Choroid plexus epithelial cell (primary cell): ENCODE data around the gene AFF2.
A peak's percentile ranks its signal among the peaks of the same experiment; 100 is the strongest.

Source experiments
- DNase-seq: peaks from one replicate; pipeline ENCODE4 v3.0.0-alpha.2; 2010; ENCODE audit warnings: low read depth
- H3K4me3 ChIP-seq: 2 replicates; pipeline ENCODE4 v1.5.1; 2011; ENCODE audit warnings: low read depth, mild to moderate bottlenecking, control low read depth, low read length, moderate library complexity
- TF ChIP-seq, protein P1 (sequence below): conservative IDR thresholded peaks from 2 replicates; pipeline ENCODE4 v1.5.1; 2011; ENCODE audit warnings: low read depth, mild to moderate bottlenecking, control low read depth, inconsistent platforms, low read length, moderate library complexity

AFF2 gene

GRCh38 chrX:148995661-148996060 lies 495.2 kb downstream of the AFF2 start:
- no peak overlapping the region for H3K4me3 ChIP-seq
- peak; percentile 4 for DNase-seq
- TF ChIP-seq, protein P1, sequence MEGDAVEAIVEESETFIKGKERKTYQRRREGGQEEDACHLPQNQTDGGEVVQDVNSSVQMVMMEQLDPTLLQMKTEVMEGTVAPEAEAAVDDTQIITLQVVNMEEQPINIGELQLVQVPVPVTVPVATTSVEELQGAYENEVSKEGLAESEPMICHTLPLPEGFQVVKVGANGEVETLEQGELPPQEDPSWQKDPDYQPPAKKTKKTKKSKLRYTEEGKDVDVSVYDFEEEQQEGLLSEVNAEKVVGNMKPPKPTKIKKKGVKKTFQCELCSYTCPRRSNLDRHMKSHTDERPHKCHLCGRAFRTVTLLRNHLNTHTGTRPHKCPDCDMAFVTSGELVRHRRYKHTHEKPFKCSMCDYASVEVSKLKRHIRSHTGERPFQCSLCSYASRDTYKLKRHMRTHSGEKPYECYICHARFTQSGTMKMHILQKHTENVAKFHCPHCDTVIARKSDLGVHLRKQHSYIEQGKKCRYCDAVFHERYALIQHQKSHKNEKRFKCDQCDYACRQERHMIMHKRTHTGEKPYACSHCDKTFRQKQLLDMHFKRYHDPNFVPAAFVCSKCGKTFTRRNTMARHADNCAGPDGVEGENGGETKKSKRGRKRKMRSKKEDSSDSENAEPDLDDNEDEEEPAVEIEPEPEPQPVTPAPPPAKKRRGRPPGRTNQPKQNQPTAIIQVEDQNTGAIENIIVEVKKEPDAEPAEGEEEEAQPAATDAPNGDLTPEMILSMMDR = no peak

DNA sequence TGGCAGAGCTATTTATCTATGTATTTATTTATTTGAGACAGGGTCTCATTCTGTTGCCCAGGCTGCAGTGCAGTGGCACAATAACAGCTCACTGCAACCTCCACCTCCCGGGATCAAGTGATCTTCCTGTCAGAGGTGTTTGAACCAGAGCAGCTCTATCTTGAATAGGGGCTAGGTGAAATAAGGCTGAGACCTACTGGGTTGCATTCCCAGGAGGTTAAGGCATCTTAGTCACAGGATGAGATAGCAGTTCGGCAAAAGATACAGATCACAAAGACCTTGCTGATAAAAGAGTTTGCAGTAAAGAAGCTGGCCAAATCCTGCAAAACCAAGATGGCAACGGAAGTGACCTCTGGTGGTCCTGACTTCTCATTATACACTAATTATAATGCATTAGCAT lies 501.9 kb downstream of the AFF2 start:
- TF ChIP-seq, protein P1 = no peak
- DNase-seq = no peak
- H3K4me3 ChIP-seq = no peak overlapping the region

DNA sequence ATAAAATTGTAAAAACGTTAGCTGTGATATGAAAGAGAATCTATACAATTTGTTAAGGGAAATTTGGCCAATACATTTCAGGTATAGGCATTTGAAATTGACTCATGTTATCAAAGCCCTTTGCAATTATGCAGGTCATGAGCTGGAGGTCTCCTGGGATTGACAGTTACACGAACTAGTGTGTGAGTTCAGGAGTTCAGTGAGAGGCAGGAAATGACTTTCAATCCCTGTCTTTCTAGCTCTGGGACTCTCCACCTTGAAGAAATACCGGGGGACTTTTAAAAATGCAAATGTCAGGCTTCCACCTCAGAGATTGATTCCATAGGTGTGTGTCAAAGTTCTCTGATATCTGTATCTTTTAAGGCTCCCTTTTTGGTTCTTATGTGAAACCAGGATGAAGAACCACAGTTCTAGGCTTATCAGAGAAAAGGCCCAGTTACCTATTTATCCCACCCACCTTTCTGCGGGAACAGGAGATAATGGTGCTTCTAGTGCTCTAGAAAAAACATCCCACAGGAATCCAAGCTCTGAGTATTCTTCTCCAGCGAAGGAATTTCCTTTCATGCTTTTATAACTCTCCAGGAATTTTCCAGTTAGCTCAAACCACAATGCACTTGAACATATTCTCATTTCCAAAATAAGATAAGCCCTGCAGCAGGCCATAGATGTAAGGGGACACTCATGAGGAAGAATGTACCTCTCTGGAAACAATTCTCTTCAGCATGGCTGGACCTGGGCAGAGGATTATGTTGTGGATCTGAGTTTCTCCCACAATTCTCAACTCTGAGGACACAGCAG lies 503.6 kb downstream of the AFF2 start:
- TF ChIP-seq, protein P1 = no peak
- DNase-seq = peak; percentile 13
- no peak overlapping the region for H3K4me3 ChIP-seq

DNA sequence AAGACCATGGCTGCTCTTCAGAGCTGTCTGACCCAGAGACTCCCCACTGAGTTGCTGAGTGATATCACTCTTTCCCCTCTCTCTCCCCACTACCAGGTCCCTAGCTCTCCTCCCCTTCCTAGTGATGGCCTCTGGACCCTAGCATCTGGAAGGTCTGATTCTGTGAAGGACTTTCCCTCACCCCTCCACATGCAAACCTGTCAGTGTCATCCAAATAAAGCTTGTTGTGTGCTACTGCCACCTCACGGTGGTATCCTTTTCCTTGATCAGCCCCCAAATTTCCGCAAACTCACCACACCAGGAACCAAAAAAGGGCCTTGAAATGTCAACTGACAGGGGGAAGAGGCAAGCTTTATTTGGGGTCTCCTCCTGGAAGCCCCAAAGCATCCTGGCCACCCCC lies 504.5 kb downstream of the AFF2 start:
- TF ChIP-seq, protein P1 = peak; percentile 6
- H3K4me3 ChIP-seq = no peak overlapping the region
- no peak for DNase-seq

DNA sequence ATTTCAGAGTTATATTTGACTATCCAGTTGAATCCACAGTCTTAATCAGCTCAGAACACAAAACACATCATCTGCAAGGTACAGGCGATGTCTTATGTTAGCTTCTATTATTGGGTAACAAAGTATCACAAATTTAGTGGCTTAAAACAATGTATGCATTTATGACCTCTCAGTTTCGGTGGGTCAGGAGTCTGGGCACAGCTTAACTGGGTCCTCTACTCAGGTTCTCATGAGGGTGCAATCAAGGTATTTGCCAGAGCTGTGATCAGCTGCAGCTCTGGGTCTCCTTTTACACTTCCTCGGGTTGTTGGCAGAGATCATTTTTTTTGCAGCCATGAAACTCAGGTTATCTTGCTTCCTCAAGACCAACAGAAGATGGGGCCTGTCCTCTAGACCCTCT lies 505.8 kb downstream of the AFF2 start:
- no peak for DNase-seq
- TF ChIP-seq, protein P1 = no peak
- no peak overlapping the region for H3K4me3 ChIP-seq

DNA sequence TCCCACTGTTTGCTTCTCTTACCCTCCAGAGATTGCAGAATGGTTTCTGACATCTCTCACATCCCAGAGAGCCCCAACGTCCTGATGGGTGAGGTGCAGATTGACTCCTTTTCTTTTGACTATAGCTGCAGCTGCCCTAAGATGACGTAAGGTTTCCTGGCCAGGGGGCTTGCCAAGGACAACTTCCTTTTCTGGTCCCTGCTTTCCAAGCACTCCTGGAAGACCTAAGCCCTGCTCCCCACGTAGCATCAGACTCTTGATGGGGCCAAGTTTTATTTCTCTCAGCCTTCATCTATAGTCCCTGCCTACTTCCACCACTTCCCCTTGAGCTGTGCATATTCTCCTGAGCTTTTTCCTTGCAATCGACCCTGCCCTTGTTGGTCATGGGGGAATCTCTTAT lies 507.0 kb downstream of the AFF2 start:
- TF ChIP-seq, protein P1 = no peak
- H3K4me3 ChIP-seq = no peak overlapping the region
- DNase-seq = no peak
